Measurements from ENCODE around the gene CCDC18.

DNA sequence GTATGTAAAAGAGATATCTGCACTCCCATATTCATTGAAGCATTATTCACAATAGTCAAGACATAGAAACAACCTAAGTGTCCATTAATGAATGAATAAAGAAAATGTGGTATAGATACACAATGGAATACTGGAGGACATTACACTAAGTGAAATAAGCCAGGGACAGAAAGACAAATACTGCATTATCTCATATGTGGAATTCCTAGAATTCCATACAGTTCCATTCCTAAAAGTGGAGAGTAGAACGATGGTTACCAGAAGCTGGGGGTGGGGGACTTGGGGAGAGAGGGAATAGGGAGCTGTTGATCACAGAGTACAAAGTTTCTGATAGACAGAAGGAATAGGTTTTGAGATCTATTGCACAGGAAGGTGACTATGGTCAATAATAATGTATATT lies 7.7 kb upstream of the CCDC18 start:
- no peak for TF ChIP-seq EP300 (IDR thresholded peaks at IDR 0.05)
- TF ChIP-seq POLR2AphosphoS5 (IDR thresholded peaks at IDR 0.05): no peak
- TF ChIP-seq, protein P1, sequence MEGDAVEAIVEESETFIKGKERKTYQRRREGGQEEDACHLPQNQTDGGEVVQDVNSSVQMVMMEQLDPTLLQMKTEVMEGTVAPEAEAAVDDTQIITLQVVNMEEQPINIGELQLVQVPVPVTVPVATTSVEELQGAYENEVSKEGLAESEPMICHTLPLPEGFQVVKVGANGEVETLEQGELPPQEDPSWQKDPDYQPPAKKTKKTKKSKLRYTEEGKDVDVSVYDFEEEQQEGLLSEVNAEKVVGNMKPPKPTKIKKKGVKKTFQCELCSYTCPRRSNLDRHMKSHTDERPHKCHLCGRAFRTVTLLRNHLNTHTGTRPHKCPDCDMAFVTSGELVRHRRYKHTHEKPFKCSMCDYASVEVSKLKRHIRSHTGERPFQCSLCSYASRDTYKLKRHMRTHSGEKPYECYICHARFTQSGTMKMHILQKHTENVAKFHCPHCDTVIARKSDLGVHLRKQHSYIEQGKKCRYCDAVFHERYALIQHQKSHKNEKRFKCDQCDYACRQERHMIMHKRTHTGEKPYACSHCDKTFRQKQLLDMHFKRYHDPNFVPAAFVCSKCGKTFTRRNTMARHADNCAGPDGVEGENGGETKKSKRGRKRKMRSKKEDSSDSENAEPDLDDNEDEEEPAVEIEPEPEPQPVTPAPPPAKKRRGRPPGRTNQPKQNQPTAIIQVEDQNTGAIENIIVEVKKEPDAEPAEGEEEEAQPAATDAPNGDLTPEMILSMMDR (IDR thresholded peaks at IDR 0.05): no peak

Data from esophagus muscularis mucosa (tissue), 4 donors.